Gastroesophageal sphincter (tissue), 3 donors: Measurements from ENCODE around the gene SOCS2.

ENCODE experiments used
- CTCF ChIP-seq, 4 experiments: fragments of 200-600 bp in 2 of 4; fragments of 450-650 bp in 2 of 4; sonication (generic) in 1 of 4; IDR thresholded peaks; one replicate each; pipeline ENCODE4 v1.5.1; 2017 to 2019; ENCODE audit warnings: antibody characterized with exemption in 4 of 4, mild to moderate bottlenecking in 2 of 4, moderate library complexity in 2 of 4
- EP300 ChIP-seq: sonication (generic); formaldehyde crosslinking; IDR thresholded peaks from one replicate; pipeline ENCODE4 v1.6.1; 2017; ENCODE audit warnings: antibody characterized with exemption, mild to moderate bottlenecking
- POLR2AphosphoS5 ChIP-seq: sonication (generic); formaldehyde crosslinking; IDR thresholded peaks from one replicate; pipeline ENCODE4 v1.6.1; 2017; ENCODE audit warnings: antibody characterized with exemption

DNA sequence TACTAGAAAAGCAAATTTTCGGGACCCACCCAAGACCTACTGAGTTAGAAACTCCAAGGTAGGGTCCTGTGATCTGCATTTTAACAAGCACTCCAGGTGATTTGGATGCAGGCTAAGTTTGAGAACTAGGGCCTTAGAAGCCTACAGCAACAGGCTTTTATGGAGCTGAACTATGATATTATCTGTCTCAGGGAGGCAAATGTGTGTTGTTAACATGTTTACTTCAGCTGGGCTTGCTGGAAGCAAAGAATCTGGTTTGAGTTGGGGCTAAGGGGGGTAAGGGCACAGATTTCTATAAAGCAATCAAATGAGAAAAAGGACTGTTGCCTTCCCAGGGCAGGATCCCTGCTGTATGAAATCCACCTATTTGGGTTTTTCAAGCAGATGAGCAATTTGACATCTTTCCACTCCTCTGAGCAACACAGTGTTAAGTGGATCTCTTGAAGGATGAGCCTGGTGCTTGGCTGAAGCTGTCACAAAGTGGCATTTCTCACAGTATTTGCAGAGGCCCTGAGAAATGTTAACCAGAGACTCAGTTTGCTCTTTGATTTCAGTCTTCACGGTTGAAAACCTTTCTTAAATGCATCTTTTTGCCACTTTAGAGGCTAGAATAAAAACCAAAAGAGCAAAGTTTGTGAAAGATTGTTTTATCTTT is 36.2 kb upstream of the SOCS2 start:
- TF ChIP-seq CTCF (IDR thresholded peaks at IDR 0.05): no peak
- TF ChIP-seq POLR2AphosphoS5: no peak
- no peak for TF ChIP-seq EP300
